Stimulated activated CD4-positive, alpha-beta T cell treated with anti-CD3 and anti-CD28 coated beads, Interleukin-15, amount 100 ng/mL, for 1 hour (primary cell): Measurements from ENCODE around the gene PDE4D.

ENCODE experiments used
- DNase-seq, 2 donors: peaks; one replicate each; pipeline ENCODE4 v3.0.0-alpha.2; 2020; ENCODE audit warnings: low read depth in 1 of 2, low spot score in 1 of 2

Gene PDE4D

DNA sequence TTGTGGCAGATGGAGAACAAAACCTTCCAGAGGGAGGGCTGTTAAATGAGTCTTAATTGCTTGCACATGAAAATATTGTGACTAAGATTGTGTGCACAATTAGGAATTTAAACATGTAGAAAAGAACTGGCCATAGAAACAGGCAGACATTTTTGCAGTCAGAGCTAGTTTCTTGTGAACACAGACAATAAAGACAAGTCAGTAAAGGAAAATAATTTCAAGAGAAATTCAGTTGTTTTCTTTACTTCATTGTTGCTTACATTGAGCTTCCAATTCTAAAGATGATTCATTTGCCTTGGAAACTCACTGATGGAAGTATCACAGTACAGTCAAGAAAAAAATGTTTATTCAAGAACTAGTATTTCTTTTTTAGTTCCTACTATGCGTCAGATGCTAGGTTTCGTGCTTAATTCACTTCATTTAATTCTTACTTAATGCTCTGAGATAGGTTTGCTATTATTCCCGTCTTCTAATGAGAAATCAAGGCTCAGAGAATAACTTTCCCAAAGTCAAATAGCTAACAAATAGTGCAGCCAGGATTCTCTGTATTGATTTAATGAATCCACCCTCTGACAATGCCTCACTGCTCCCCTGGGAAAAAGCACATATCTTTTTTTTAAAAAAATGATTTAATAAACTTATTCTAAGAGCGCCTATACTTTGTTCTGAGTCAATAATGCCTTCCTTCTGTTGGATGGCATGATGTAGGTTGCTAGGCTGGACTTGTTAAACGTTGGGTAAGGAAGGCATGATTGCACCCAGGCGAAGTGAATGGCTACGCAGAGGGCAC lies 729.3 kb downstream of the PDE4D start:
- DNase-seq, result no peak

DNA sequence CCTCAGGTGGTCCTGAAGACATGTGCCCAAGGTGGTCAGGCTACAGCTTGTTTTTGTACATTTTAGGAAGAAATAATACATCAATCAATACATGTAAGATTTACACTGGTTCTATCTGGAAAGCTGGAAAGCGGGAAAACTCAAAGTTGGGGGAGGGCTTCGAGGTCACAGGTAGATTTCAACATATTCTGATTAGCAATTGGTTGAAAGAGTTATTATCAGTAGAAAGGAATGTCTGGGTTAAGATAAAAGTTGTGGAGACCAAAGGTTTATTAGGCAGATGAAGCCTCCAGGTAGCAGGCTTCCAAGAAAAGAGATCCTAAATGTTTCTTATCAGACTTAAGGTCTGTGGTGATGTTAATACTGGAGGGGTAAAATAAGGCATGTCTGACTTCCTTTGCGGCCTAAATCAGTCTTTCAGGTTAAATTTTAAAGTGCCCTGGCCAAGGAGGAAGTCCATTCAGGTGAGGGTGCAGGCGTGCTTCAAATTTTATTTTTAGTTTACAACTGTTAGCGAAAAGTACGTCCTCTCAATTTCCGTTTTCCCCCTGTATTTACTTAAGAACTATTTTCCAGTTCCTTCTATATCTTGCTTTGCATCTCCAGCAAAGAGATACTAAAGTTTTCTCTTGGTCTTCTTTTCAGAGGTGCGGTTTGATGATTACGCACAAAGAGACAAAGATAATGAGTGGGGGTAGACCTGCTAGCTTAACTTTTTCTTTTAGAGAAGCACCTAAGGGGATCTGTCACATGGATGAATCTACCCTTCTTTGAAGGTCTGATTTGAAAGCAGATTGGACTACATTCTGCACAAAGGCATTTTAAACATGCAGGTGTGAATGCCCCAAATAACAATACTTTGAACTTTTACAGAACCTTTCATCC lies 732.1 kb downstream of the PDE4D start:
- DNase-seq, result no peak

DNA sequence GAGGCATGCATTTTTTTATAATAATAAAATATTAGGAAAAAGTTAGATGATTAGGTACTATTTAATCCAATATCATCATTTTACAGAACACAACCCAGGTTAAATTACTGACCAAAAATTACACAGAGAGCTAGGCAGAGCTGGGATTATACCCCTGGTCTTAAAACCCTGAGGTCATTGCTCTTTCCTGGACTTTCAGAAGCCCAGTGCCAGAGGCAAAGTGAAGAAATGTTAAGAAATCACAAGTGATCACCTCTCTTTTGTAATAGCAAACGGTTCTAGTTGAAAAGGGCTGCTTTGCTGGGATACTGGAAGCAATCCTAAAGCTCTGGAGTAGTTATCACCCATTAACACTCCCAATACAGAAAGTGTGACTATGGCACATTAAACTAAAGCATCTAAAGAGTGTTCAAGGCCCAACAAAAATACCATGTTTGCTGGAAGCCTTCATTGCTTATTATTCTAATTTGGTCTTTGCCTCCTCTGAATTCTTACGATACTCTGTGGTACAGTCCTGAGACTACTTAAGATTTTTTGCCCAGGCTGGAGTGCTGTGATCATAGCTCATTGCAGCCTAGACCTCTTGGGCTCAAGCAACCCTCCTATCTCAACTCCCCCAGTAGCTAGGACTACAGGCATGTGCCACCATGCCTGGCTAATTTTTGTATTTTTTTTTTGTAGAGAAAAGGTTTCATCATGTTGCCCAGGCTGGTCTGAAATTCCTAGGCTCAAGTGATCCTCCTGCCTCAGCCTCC lies 734.7 kb downstream of the PDE4D start:
- no peak for DNase-seq

DNA sequence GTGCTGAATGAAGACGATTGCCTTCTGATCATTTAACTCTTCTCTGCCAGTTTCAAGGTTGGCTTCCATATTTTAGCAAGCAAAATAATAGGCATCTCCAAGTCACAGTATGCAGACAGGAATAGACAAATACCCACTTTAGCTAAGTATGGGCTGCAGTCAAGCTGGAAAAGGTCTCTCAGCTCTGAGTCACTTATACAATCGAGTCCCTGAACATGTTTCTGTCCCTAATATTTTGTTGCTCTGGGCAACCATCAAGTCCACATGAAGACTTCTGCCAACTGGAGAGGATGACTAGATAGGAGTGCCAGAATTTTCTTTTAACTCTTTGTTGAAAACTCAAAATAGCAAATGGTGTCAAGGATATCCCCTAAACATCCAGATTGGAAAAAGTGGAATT lies 735.4 kb downstream of the PDE4D start:
- no peak for DNase-seq

DNA sequence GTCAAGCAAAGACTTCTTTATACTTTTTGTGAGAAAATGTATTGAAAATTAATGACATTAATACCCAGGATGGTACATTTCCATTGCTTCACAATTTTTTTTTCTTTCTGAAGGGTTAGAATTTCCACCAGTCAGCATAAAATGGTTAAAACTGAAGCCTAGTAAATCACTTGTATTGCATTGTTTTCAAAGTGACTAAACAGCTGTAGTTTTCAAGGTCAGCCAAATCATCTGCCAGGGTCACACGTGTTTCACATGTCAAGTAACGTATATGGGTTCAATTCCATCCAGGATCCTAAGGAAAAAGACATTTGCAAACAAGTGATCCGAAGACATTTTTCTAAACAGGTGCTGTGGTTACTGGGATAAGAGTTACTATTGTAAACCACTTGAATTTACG lies 736.5 kb downstream of the PDE4D start:
- no peak for DNase-seq

DNA sequence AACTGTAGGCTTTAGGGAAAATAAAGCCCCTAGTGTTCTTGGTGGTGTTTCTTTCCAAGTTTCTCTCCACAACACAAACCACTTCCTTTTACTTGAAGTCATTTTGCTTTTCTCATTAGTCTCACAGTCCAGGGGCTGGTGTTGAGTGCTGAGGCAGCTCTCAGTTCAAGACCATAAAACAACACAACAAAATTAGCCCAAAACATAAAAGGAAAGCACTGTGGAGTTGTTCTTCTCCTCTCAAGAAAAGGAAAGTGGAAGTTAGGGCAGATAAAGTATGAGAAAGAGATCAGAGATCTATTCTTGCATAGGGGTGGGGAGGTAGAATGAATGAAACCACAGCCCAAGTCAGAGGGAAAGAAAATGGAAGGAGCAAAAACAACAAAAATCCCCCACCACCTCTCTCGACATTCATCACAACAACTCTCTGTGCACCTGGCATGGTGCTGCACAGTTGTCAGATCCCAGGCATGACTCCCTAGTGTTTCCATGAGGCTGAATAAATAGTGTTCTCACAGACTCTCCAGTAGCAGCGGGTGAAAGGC lies 740.8 kb downstream of the PDE4D start:
- no peak for DNase-seq

DNA sequence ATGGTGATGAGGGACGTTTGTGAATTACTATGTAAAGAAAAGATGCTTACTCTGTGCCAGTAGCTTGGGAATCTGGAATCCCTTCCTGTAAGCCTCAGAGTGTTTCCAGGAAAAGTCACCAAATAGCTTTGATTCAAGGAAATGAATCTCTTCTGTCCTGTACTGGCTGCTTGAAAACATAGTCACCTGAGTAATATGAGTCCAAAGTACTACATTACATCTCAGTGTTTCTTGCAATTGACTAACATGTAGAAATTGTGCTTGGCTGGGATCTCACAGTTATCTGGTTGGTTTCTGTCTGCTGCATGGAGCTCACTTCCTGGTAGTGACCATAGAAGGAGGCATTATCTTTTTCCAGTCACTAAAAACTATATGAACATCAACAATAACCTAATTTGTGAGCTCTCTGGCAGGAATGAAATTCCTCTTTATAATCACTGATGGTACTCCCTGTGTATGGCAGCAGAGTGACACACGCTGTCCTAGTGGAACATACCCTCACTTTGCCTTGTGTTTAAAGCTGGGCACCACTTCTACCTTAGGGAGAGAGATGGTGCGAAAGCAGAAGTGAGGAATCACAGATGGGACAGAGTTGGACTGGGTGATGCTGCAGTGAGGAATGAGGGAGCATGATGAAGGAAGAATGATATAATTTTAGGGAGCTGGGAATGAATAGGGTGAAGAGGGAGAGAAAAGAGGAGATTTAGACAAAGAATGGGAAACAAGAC lies 742.2 kb downstream of the PDE4D start:
- no peak for DNase-seq

DNA sequence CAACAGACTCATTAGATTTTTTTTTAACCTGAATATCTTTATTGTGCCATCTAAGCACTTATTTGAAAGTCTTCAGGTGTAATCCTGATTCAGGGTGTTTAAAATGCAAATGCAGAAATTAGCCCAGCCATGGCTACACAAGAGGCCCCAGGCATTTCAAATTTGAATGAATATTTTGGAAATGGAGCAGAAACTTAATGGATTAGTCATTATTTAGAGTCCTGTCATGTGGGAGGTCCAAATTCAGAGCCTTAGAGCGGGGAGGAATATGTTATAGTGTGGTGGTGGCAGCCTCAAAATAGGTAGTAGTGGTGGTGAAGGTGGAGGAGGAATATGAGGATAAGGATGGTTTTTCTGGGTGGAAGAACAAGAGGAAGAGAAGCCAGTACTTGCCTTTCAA lies 743.7 kb downstream of the PDE4D start:
- DNase-seq, result no peak

DNA sequence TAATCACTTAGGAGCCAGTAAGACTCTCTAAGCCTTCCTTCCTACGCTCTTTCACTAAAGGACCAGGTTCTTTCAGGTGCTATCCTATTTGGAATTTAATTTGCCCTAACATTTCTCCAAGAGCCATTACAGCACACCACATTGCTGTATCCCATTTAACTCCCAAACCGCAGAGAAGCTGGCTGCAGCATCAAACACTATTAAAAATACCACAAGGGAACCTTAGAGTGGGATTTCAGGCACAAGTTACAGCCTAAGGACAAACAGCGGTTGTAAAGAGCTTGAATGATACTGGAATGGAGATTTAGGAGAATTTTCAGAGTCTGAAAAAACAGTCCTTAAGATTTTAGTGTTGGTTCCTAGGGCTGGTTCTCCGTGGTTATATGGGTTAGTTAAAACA lies 744.3 kb downstream of the PDE4D start:
- no peak for DNase-seq

DNA sequence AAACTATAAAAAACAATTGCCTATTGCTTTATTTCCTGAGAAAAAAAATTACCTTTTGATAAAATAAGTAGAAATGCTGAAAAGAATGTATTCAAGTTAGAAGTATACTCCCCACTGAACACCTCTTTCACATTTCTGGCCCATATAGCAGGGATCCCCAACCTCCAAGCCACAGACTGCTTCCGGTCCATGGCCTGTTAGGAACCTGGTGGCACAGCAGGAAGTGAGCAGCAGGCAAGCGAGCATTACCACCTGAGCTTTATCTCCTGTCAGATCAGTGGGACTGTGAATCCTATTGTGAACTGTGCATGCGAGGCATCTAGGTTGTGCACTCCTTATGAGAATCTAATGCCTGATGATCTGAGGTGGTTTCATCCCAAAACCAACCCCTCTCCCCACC lies 746.8 kb downstream of the PDE4D start:
- no peak for DNase-seq

DNA sequence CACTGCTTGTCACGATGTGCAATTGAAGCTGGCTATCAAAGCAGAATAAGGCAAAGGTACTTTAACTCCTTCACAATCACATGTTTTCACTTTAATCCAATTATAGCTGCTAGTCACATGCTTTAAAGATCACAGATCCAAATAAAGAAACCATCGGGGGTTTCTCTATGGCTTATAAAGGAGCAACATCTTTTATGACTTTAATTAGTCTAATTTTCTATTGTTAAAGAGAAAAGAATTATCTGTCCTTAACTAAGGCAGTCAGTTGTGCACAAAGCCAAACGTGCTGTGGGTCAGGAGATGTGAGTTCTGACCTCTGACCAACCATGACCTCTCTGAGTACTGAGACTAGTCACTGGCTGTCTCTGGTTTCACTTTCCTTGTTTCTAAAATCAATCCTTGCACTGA lies 749.6 kb downstream of the PDE4D start:
- no peak for DNase-seq

DNA sequence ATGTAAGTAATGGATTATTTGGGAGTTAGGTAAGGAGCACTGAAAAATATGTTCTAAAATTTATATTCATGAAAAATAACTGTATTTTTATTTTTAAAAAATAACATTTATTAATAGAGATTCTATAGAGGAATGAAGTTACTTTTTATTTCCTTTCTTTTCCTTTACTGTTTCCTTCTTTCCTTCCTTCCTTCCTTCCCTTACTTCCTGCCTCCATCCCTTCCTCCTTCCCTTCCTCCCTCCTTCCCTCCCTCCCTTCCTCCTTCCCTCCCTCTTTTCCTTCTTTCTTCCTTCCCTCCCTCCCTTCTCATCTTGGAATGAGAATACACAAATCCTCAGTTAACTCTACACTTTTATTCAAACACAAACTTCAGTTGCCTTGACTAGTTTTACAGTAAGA lies 750.6 kb downstream of the PDE4D start:
- DNase-seq, result no peak

DNA sequence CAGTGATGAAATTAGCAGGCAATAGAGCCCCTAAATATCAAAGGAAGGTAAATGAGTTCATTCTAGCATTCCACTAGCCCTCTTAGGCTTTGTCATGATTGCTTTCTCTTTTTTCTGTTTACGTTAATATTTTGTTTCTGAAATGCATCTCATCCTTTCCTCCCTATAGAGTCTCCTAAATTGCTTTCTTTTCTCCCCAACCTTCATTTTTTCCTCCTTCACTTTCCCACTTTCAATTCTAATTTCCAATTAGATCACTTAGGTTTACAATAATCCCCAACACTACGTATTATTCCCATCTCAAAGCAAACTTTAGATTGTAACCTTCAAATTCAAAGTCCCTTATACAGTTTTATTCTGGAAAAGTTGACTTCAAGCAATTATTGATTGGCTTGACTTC lies 751.4 kb downstream of the PDE4D start:
- DNase-seq, result no peak

DNA sequence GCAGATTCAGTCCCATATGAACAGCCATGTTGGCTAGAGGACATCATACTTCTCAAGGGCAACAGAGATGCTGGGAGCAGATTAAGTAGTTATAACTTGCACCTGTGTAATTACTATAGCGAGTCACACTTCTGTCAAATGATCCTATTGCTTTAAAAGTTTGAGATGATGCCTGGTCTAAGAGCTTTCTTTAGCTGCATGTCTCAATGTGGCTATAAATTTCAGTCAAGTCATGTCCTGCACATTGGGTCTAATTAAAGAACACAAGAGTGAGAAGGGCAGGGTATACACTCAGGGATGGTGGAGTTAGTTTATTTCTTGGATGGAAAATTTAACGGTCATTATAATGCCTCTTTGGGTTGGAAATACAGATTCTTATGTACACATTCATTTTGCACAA lies 753.4 kb downstream of the PDE4D start:
- no peak for DNase-seq

DNA sequence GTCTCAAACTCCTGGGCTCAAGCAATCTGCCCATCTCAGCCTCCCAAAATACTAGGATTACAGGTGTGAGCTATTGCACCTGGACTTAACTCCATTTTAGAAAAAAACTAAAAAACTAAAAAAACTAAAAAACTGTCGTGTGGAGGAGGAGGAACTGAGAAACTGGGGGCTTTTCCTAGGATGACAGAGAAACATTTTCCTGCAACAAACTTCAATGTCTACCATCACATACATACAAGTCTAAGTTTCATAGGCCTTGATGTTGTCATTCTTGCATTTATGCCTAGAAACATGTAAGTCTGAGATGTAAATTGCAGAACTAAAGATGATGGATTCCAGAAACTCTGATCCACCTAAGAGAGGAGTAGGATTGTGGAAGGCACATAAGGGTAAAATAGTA lies 753.8 kb downstream of the PDE4D start:
- DNase-seq, result no peak

DNA sequence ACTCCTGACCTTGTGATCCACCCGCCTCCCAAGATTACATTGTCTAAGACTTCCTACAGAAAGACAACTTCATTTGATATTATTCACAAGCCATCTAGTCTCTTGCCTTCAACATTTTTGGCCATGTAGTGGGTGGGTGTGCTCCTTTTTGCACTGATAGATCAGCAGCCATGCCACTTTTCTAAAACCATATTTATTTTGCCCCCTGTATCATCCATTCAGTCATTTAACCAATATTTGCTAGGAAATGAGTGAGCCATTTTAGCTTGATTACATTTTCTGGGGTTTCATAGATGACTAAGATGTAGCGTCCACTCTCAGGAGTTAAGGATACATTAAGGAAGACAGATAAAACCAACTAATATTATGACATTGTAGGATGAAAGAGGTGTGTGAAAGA lies 755.0 kb downstream of the PDE4D start:
- DNase-seq, result no peak

DNA sequence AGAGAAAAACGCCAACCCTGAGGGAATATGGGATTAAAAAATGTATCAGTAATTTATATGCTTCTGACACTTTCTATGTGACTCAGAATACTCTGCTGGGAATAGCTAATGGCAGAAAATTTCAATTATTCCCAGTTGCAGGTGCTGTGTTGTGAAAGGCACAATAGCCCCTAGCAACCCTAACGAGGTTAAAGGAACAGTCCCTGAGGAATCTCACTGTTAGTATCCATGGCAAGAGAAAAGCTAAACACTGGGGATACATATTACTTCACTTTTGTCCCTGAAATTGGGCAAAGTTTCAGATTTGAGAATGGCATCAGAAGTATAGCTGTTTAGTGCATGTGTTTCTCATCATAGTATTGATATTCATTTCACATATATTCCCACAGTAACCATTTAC lies 755.7 kb downstream of the PDE4D start:
- DNase-seq, result no peak

DNA sequence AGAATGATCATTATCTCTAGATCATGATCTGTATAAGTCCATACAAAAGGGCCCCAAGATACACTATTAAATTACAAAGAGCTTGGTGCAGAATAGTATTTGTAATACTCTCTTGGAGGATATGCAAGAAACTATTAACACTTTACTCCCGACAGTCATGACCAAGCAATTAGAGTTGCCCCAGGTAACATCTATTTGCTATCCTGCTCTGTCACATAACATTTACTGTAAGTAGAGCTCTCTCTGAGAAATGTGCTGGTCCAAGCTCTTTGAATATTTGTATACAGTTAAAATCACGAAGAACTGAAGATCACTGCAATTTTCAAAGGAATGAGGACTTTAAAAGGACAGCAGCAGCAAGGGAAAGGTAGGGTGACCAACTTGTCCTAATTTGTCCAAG lies 757.0 kb downstream of the PDE4D start:
- DNase-seq, result no peak

DNA sequence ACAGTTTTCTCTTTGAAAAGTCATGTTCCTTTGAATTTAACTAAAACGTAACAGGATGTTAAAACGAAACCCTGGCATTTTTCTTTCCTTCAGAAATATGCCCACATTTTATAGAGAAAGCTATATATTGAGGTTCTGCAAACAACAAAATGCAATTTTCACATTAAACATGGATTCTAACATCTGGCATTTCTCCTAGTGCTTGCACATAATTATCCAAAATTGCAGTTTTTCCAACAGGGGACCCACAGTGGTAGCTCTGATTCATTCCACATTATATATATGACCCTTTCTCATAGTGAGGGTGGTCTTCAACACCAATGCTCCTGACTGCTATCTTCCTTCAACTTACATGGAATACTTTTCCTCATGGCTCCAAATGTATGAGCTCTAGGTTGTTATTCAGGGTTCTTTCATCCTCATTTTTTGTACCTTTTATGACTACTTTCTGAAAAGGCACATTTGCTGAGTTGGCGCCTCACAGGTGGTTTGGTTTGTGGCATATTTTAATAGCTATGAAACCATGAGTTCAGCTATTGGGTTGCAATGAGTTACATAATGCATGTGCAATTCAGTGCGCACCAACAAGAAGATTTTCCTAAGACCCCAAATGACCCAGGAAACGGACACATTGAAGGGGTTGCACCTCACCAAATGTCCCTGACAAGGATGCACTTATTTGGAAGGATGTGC lies 758.9 kb downstream of the PDE4D start:
- DNase-seq, result no peak

DNA sequence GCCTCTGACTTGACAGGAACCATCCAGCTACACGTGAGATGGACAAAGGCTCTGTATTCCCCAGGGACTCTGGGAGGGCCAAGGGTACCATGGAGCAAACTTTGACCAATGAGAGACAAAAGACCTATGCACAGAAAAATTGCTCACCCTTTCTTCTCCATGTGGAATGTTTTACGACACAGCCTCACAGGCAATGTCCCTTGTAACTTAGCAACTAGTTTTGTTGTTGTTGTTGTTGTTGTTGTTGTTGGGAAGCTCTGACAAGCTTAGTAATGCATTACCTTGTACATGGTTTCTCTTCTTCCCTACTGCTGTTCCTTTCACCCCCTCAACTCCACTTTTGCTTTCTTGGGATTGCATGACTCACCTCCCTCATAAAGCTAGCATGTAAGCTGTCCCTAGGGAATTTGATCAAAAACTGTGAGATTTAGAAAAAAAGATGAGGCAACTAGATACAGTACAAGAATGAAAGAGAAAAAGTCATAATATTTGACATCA lies 759.7 kb downstream of the PDE4D start:
- no peak for DNase-seq
